NCI-H2196 treated with DMSO at 0.1 percent for 48 hours (cell line): ENCODE measurements around the gene CCDC38.
A peak's percentile ranks its signal among the peaks of the same experiment; 100 is the strongest.
"Not testable (repeated sequence)": the region's sequence is repeated elsewhere in the genome, so short reads cannot be mapped to it uniquely, and the experiment has no call there.

Experiments used
- DNase-seq: peaks from one replicate; lab custom pipeline; 2025; ENCODE audit not compliant: unreplicated experiment; lab: John Stamatoyannopoulos, UW

The CCDC38 gene

DNA sequence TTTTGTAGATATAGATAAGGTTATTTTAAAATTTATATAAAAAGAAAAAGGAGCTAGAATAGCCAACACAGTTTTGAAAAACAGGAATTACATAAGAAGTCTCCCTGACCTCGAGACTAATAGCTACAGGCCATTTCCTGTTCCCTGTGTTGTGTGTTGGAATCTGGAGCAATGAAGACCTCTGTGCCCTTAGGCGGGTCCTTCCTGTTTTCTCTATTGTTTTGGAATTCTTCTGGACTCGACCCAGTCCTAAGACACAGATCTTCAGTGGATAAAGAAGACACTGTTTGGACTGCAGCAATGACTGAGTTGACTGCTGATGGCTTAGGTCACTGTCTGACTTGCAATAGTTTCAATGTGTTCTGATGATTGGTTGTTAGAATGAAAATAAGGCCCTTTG lies 57.4 kb downstream of the CCDC38 start:
- DNase-seq, result no peak

DNA sequence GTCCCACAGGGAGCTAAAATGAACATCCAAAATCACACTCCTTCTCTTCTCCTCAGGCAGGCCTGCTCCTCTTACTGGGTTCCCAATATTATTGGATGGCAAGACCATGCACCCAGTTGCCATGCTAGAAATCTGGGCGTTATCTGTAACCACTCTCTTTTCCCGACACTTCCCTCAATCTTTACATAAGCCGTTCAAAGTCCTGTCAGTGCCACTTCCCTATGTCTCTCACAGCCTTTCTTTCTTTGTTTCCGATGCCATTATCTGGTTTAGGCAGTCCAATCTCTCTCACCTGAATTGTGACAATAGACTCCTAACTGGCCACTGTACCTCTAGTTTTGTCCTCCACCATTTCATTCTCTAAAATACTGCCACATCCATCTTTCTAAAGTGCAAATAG lies 59.5 kb downstream of the CCDC38 start:
- DNase-seq, result no peak

DNA sequence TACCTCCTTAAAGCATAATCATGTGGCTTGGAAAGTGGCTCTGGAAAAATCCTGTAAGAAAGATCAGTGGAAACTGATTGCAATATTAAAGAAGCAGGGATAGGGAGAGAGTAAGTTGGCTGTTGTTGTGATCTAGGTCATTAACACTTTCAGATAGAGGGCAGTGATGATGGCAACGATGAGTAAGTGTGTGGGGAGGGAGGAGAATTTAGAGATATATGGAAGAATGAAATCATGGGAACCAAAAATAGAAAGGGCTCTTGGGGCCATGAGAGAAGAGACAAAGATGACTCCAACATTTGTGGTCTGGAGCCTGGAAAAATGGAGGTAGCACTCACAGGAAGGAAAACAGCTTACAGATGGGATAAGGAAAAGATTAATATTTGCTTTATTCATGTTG lies 60.3 kb downstream of the CCDC38 start:
- no peak for DNase-seq

DNA sequence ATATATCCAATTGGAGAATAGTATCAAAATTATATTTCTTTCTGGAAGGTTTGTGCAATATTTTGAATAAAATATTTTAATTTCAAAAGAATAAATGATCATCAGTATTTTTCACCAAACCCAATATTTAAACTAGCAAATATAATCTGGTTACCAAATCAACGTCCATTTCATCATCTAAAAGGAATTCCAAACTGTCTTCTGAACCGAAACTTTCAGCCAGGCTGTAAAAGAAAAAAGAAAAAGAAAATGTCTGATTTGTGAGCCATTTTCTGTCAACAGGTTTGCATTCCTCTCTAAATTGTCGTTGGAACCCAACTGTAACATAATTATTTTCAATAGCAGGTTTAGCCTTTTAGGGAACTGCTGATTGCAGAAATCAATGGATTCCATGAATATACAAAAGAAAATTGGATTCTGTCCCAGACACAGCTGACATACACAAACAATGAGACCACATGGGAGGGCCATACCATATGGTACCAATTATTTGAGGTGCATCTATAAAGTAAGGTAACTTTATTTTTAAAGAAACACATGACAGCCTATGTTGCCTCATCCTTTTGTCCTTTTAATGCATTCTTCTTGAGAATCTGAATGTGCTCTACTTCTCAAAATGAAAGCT lies 61.0 kb downstream of the CCDC38 start:
- DNase-seq, result no peak

DNA sequence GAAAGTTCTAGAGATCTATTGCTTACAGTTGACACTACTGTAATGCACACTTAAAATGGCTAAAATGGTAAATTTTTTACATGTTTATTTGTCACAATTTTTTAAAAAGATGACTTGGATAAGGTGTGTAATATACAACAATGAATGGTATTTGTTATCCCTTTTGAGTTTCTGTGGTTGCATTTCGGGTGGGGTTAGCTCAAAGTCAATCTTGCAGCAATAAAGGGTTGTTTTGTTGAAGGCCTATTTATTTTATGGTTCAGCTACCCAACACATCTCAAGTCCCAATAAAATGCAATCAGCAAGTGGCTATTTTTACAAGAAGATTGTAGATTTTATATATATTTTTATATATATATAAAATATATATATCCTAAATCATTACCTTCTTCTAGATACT lies 61.5 kb downstream of the CCDC38 start:
- no peak for DNase-seq

DNA sequence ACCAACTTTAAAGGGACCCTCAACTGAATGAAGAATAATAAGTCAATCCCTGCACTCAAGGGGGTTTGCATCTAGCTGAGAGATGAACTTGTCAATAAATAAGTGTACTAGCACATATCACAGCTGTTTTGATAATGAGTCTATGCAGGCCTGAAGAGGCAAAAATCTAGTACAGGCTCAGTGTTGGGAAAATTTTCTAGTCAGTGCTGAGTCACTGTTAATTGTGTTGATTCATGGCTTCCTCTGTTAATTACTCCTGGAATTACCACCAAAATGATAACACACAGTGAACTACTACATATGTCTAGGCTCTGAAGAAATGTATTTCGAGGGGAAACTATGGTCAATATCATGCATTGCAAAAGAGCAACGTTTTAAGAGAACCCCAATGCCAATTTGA lies 64.8 kb downstream of the CCDC38 start:
- no peak for DNase-seq

DNA sequence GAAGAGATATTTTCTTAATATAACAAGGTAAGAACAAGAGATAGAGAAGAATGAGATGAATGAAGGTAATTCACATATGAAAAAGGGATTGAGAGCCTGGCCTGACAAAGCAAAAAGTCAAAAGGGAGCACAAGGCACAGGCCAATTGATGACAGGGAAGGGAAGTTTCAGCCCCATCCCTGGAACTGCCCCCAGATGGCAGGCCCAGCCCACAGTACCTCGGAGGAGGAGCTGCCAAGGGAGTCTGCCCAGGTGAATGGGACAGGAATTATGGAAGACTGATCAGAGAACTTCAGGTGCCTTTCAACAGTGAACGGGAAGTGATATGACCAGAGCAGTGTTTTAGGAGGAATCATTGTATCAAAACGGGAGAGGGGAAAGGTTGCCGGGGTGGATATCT lies 68.0 kb downstream of the CCDC38 start:
- no peak for DNase-seq

DNA sequence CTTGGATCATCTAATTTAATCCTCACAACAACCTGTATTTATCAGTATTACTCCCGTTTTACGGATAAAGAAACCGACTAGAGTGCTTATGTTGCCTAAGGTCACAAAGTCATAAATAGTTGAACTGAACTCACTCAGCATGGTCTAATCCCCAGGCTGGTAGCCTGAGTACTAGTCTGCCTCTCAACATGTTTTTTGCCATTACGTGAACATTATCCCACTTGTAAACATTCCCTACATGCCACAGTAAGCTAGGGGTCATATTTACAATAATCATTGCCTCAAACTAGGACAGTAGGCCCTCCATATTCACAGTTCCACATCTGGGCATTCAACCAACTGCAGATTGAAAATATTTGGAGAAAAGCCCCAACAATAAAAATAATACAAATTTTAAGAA lies 71.5 kb downstream of the CCDC38 start:
- no peak for DNase-seq

DNA sequence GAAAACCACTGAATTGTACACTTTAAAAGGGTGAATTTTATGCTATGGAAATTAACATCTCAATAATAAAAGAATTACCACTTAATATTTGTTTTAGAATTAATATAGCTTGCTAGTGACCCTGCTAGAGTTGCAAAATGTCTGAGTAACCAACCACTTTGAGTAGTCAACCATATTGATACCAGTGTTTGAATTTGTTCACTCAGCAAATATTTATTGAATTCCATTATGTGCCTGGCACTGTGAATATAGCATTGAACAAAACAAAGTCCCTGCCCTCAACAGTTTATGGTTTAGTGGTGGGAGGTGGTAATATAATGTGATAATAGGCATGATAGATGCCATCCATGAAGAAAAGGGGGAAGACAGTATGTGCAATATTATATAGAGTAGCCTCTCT lies 79.1 kb downstream of the CCDC38 start:
- DNase-seq, result no peak

DNA sequence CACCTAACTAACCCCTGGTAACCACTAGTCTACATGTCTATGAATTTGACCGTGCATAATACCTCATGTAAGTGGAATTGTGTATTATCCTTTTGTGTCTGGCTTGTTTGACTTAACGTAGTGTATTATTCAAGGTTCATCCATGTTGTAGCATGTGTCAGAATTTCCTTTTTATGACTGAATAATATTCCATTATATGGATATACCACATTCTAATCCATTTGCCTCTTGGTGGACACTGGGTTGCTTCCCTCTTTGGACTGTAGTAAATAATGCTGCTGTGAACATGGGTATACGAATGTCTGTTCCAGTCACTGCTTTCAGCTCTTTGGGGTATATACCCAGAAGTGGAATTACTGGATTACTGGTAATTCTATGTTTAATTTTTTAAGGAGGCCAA lies 80.4 kb downstream of the CCDC38 start:
- no peak for DNase-seq

DNA sequence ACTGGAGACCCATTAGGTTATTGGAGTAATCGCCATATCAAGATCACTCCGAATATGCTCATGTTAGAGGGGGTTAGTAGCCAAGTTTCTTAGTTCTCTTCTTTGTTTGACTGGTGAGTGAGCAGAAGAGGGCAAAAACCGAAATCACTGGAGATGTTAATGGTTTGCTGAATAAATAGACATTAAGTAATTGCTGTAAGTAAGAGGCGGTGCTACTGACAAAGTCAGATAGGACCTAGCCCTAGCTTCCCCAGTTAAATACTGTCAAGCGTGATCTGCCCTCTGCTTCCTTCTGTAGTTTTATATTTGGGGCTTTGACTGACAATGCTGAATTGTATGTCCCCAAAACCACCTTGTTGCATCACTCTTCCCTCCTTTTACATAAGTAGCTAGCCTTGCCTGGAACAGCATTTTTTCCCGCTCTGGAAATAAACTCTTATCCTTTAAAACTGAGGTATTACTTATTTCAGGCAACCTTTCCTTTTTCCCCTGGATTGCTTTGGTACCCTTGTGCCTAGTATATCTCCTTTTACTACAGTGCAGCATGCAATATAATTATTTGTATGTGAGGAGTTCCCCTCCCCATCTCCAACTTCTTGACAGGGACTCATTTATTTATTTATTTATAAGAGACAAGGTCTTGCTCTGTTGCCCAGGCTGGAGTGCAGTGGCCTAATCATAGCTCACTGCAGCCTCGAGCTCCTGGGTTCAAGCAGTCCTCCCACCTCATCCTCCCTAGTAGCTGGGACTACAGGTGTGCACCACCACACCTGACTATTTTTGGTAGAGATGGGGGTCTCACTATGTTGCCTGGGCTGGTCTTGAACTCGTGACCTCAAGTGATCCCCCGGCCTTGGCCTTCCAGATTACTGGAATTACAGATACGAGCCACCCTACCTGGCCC lies 82.2 kb downstream of the CCDC38 start:
- no peak for DNase-seq

DNA sequence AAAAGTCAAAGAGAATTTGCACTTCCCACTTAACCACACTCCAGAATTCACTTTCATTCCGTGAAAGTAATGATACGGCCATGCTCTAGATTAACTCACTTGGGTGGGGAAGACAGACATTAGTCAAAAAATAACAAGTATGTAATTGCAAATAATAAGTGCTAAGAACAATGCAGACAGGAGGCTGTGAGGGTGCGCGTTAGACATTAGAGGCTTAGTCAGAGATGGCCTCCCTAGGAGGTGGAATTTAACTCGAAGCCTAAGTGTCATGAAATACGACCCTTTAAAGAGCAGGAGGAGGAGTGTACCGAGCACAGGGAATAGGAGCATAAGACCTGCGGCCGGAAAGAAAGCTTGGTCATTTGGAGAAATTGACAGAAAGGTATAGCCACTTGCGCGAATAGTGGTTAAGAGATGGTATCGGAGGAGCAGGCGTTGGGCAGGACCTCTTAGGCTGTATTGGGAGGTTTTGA lies 83.0 kb downstream of the CCDC38 start:
- no peak for DNase-seq

DNA sequence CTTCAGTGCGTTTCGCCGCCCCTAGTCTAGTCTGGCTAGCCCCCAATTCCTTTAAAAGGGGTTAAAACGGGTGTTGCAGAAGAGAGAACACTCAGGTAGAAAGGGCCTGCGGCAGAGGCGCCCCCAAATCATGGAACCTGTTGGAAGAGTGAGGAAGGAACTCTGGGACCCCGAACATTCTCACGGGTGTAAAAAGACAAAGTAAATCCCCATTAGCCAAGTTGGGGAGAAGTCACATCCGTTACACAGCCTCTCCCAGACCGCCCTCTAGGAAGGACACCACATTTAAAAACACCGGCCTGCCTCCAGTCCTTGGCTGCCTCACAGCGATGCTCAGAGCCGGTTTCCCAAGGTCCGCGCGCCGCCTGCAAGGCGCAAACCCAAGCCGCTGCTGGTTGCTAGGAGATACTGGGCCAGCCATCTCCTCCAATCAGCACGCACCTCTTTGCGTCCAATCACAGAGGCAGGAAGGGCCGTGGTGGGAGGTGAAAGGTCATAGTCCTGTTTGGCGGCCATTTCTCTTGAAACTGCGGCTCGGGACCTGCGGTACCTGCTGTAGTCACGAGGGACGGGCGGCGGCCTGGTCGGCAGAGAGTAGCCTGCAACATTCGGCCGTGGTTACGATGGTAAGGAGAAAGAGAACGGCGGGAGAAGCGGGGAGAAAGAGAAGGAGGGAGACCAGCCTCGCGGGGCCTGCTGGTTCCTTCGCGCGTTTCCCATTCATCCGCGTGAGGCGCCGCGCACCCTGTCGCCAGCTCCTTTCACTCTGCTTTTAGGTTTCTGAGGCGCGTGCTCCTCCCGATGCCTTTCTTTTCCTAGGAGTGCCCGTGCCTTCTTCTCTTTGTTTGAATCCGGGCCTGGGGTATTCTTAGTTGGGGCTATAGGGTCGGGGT lies 83.7 kb downstream of the CCDC38 start, which contains the start of gene SNRPF:
Gene SNRPF (plus strand): TSS at position 502 of the 893 bp plus-strand sequence. CDS start 122 bp downstream, at position 624.
- DNase-seq, result peak; percentile 93

DNA sequence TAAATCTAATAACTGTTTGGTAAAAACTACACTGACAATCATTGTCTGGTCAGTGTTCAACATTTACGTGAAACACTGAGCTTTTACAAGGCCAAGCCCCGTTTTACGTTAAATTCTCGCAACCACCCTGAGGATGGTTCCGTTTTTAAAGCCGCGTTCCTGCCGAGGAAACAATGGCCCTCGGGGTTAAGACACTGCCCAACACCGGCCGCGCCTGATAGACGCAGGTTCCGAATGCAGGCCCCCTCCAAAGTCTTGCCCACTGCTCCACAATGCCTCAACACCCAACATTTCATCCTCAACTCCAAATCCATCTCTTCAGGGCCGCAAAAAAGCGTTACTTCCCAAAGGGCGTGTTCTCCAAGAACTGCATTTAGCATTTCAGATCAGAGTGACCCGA lies 84.6 kb downstream of the CCDC38 start:
- no peak for DNase-seq

DNA sequence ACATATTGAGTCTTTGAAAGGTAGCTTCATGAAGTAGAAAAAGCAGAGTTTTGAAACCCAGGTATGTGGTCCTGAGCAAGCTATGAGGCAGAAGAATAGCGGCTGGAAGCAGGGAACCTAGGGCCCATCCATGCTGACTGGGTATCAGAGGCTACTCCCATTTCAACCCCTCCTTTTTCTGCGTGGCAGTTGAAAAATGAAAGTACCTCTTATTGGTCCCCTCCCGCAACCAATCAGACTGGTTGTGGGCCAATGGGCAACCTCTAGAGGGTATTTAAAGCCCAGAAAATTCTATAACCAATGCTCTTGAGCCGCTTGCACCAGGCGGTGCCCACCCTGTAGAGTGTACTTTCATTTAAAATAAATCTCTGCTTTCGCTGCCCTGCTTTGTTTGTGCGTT lies 85.3 kb downstream of the CCDC38 start:
- no peak for DNase-seq

DNA sequence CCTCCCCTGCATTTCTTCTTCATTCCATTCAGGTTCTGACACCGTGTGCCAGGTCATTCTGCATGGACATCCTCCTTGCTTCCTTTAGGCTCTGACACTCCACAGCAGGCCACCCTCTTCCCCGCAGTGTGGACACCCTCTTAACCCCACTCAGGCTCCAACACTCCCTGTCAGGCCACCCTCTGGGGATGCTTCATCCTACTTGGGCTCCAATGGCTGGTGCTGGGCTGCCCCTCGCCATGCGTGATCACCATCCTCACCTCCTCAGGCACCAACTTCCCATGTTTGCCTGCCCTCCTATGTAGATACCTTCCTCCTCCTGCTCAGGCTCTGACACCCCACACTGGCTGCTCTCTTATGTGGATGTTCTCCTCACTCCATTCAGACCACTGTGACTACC lies 90.3 kb downstream of the CCDC38 start:
- DNase-seq, result no peak

DNA sequence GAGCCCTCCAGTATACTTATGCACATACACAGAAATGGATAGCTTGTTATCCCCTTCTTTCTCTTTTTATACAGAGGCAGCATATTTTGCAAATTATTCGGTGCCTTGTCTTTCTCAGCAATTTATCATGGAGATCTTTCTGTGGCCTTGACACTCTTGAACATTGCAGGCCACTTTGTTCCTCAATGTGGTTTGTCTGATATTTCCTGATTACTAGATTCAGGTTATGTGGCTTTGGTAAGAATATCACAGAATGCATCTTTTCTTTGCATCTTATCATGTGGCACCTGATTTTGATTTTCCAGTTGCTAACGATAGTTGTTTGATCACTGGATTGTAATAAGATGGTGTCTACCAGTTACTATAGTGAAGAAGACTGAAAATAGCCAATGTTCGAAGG lies 90.8 kb downstream of the CCDC38 start:
- no peak for DNase-seq

DNA sequence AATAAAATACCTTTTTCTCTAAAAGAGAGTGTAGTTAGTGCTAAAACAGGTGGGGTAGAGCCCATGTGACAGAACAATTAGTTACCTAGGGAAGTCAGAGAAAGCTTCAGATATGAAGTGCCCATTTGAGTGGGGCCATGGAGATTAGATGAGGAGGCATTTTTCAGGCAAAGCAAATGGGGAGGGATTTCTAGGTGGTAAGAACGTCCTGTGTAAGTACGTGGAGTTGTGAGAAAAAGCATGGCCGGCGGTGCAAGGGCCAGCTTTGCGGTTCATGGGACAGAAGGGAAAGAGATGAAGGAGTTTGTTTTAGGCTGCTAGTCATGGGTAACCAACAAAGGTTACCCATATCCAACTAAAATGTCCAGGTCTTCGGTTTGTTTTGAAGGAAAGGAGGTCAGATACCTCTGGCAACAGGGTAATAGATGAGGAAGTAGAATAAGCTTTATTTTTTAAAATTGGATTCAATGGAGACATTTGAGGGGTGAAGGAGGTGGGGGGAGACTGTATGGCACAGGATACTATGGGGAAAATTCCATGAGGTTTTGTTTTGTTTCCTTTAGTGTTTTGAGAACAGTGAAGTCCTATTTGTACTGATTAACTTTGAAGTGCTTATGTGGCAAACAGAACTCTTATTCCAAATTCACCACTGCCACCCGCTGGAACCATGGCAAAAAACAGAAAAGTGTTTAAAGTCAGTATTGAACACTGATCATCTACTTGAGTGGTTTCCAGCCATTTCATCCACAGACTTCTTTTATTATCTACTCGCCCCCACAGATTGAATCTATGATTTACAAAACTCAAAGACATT lies 93.6 kb downstream of the CCDC38 start:
- peak; percentile 57 for DNase-seq

DNA sequence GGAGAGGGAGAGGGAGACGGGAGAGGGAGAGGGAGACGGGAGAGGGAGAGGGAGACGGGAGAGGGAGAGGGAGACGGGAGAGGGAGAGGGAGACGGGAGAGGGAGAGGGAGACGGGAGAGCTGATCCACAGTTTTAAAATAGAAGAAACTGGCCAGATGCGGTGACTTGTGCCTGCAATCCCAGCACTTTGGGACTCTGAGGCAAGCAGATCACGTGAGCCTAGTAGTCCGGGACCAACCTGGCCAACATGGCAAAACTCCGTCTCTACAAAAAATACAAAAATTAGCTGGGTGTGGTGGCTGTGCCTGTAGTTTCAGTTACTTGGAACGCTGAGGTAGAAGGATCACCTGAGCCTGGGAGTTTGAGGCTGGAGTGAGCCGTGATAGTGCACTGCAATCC lies 100.0 kb downstream of the CCDC38 start:
- DNase-seq, result not testable (repeated sequence)

DNA sequence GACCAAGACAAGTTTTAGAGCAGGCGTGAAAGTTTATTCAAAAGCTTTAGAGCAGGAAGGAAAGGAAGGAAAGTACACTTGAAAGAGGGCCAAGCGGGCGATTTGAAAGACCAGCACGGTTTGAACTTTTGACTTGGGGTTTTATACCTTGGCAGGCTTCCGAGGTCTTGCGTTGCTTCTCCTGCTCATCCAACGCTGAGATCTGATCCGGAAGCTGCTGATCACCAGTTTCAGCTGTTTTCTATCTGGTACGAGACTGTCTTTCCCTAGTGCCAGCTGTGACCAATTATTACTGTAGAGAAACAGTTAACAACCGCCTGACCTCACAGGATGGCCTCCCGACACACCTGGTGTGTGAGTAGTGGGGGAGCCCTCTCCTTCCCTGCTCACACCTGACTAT lies 104.3 kb downstream of the CCDC38 start:
- peak; percentile 52 for DNase-seq
